Pons (tissue), 1 donor: Measurements from ENCODE around the gene FHIT.
A peak's percentile ranks its signal among the peaks of the same experiment; 100 is the strongest.
"Not testable (repeated sequence)": the region's sequence is repeated elsewhere in the genome, so short reads cannot be mapped to it uniquely, and the experiment has no call there.

Experiments used
- DNase-seq: peaks from one replicate; pipeline ENCODE4 v3.0.0-alpha.2; 2016; ENCODE audit warnings: low spot score

FHIT gene

GRCh38 chr3:59829527-59829926 lies 1421.7 kb downstream of the FHIT start:
- no peak for DNase-seq

- no peak for DNase-seq
Observed at GRCh38 chr3:59824876-59825275, 1426.4 kb downstream of the FHIT start.

GRCh38 chr3:59821274-59821673 lies 1430.0 kb downstream of the FHIT start:
- no peak for DNase-seq

GRCh38 chr3:59820352-59820934 lies 1430.8 kb downstream of the FHIT start:
- no peak for DNase-seq

GRCh38 chr3:59818919-59819300 lies 1432.3 kb downstream of the FHIT start:
- DNase-seq: no peak

GRCh38 chr3:59818033-59818918 lies 1433.0 kb downstream of the FHIT start:
- peak; percentile 52 for DNase-seq

GRCh38 chr3:59817511-59817910 lies 1433.7 kb downstream of the FHIT start:
- no peak for DNase-seq

GRCh38 chr3:59816312-59816711 lies 1434.9 kb downstream of the FHIT start:
- no peak for DNase-seq

- no peak for DNase-seq
Observed at GRCh38 chr3:59813148-59813538, 1438.1 kb downstream of the FHIT start.

- DNase-seq: no peak
Observed at GRCh38 chr3:59812237-59813147, 1438.8 kb downstream of the FHIT start.

GRCh38 chr3:59811160-59811559 lies 1440.1 kb downstream of the FHIT start:
- DNase-seq: no peak

GRCh38 chr3:59810606-59811005 lies 1440.6 kb downstream of the FHIT start:
- no peak for DNase-seq

- peak; percentile 69 for DNase-seq
Observed at GRCh38 chr3:59809710-59810444, 1441.4 kb downstream of the FHIT start.

GRCh38 chr3:59809016-59809415 lies 1442.2 kb downstream of the FHIT start:
- DNase-seq: no peak

- no peak for DNase-seq
Observed at GRCh38 chr3:59808446-59808845, 1442.8 kb downstream of the FHIT start.

- no peak for DNase-seq
Observed at GRCh38 chr3:59803268-59803667, 1448.0 kb downstream of the FHIT start.

- not testable (repeated sequence) for DNase-seq
Observed at GRCh38 chr3:59802453-59802852, 1448.8 kb downstream of the FHIT start.

GRCh38 chr3:59802045-59802444 lies 1449.2 kb downstream of the FHIT start:
- DNase-seq: no peak

- DNase-seq: no peak
Observed at GRCh38 chr3:59800481-59800880, 1450.8 kb downstream of the FHIT start.

- no peak for DNase-seq
Observed at GRCh38 chr3:59798372-59799086, 1452.7 kb downstream of the FHIT start.

- no peak for DNase-seq
Observed at GRCh38 chr3:59797533-59797932, 1453.7 kb downstream of the FHIT start.
